ENCODE results near the gene DGKK.

DGKK gene

GRCh38 chrX:50470103-50471031 is at the start of gene DGKK:
TSS of gene DGKK (minus strand) at chrX:50470825. CDS start at chrX:50470678, 147 bp downstream.
- DNase-seq (ENCODE audit: low spot score), result no peak

- DNase-seq (ENCODE audit: low spot score), result no peak
These were observed 44.2 kb upstream of the DGKK start for GRCh38 chrX:50514811-50515210.

- no peak for DNase-seq (ENCODE audit: low spot score)
These were observed 26.5 kb upstream of the DGKK start for GRCh38 chrX:50497114-50497513.

GRCh38 chrX:50495616-50496015 is 25.0 kb upstream of the DGKK start:
- no peak for DNase-seq (ENCODE audit: low spot score)

GRCh38 chrX:50492720-50493119 is 22.1 kb upstream of the DGKK start:
- no peak for DNase-seq (ENCODE audit: low spot score)

GRCh38 chrX:50484662-50485061 is 14.0 kb upstream of the DGKK start:
- DNase-seq (ENCODE audit: low spot score), result no peak

- DNase-seq (ENCODE audit: low spot score), result no peak
These were observed 12.7 kb upstream of the DGKK start for GRCh38 chrX:50483283-50483682.

- DNase-seq (ENCODE audit: low spot score), result no peak
These were observed 4.6 kb upstream of the DGKK start for GRCh38 chrX:50475208-50475607.

- DNase-seq (ENCODE audit: low spot score), result no peak
These were observed 765 bp upstream of the DGKK start for GRCh38 chrX:50471390-50471789.

GRCh38 chrX:50469206-50469605 is 1.4 kb downstream of the DGKK start:
- DNase-seq (ENCODE audit: low spot score), result no peak

- DNase-seq (ENCODE audit: low spot score), result no peak
These were observed 11.0 kb downstream of the DGKK start for GRCh38 chrX:50459615-50460014.

GRCh38 chrX:50458483-50458882 is 12.1 kb downstream of the DGKK start:
- DNase-seq (ENCODE audit: low spot score), result no peak

GRCh38 chrX:50456712-50457484 is 13.7 kb downstream of the DGKK start:
- no peak for DNase-seq (ENCODE audit: low spot score)

GRCh38 chrX:50452782-50453181 is 17.8 kb downstream of the DGKK start:
- no peak for DNase-seq (ENCODE audit: low spot score)

- no peak for DNase-seq (ENCODE audit: low spot score)
These were observed 20.3 kb downstream of the DGKK start for GRCh38 chrX:50450324-50450723.

- DNase-seq (ENCODE audit: low spot score), result no peak
These were observed 22.1 kb downstream of the DGKK start for GRCh38 chrX:50448565-50448964.

- no peak for DNase-seq (ENCODE audit: low spot score)
These were observed 23.1 kb downstream of the DGKK start for GRCh38 chrX:50447535-50447934.

- no peak for DNase-seq (ENCODE audit: low spot score)
These were observed 28.1 kb downstream of the DGKK start for GRCh38 chrX:50442426-50443116.

- DNase-seq (ENCODE audit: low spot score), result no peak
These were observed 33.8 kb downstream of the DGKK start for GRCh38 chrX:50436797-50437196.

- DNase-seq (ENCODE audit: low spot score), result no peak
These were observed 37.8 kb downstream of the DGKK start for GRCh38 chrX:50432829-50433289.

- no peak for DNase-seq (ENCODE audit: low spot score)
These were observed 39.0 kb downstream of the DGKK start for GRCh38 chrX:50431623-50432022.

- no peak for DNase-seq (ENCODE audit: low spot score)
These were observed 39.6 kb downstream of the DGKK start for GRCh38 chrX:50430917-50431575.

Data from hepatic stellate cell (primary cell).